Osteocyte (in vitro differentiated cells): Measurements from ENCODE around the gene PDE6D. TPM values are rescaled to one million over a fixed set of nuclear protein-coding genes. Genes with fewer than 3 reads are reported as not detected.

Source experiments
- DNase-seq: peaks from one replicate; pipeline ENCODE4 v3.0.0; 2021; ENCODE audit warnings: mixed read lengths; ENCODE audit not compliant: unreplicated experiment; ENCODE audit errors: extremely low spot score
- H3K27ac Mint-ChIP-seq: one replicate; pipeline ENCODE4 v1.8.0; 2021; ENCODE audit warnings: mild to moderate bottlenecking, mixed read lengths; ENCODE audit not compliant: unreplicated experiment
- H3K27me3 Mint-ChIP-seq: one replicate; pipeline ENCODE4 v1.8.0; 2021; ENCODE audit warnings: mixed read lengths; ENCODE audit not compliant: unreplicated experiment
- H3K36me3 Mint-ChIP-seq: one replicate; pipeline ENCODE4 v1.8.0; 2021; ENCODE audit warnings: mixed read lengths; ENCODE audit not compliant: unreplicated experiment
- H3K4me1 Mint-ChIP-seq: one replicate; pipeline ENCODE4 v1.8.0; 2021; ENCODE audit warnings: mixed read lengths; ENCODE audit not compliant: unreplicated experiment
- H3K4me3 Mint-ChIP-seq: one replicate; pipeline ENCODE4 v1.8.0; 2021; ENCODE audit warnings: mild to moderate bottlenecking, moderate library complexity, mixed read lengths; ENCODE audit not compliant: unreplicated experiment
- H3K9me3 Mint-ChIP-seq: one replicate; pipeline ENCODE4 v1.8.0; 2021; ENCODE audit warnings: mixed read lengths; ENCODE audit not compliant: unreplicated experiment
- total RNA-seq: library from RNA; stranded (reverse); gene quantifications from 2 replicates; pipeline ENCODE4 v1.2.1, GENCODE V29; 2021
- TF ChIP-seq, protein P1 (sequence below): fragments of 200-600 bp; sonication (generic); IDR thresholded peaks from 2 replicates; pipeline ENCODE4 v1.5.0; 2021; ENCODE audit warnings: antibody characterized with exemption, mild to moderate bottlenecking, moderate library complexity

The PDE6D gene
- total RNA-seq, 1 donor from 2014 or later, result 17.6 TPM

DNA sequence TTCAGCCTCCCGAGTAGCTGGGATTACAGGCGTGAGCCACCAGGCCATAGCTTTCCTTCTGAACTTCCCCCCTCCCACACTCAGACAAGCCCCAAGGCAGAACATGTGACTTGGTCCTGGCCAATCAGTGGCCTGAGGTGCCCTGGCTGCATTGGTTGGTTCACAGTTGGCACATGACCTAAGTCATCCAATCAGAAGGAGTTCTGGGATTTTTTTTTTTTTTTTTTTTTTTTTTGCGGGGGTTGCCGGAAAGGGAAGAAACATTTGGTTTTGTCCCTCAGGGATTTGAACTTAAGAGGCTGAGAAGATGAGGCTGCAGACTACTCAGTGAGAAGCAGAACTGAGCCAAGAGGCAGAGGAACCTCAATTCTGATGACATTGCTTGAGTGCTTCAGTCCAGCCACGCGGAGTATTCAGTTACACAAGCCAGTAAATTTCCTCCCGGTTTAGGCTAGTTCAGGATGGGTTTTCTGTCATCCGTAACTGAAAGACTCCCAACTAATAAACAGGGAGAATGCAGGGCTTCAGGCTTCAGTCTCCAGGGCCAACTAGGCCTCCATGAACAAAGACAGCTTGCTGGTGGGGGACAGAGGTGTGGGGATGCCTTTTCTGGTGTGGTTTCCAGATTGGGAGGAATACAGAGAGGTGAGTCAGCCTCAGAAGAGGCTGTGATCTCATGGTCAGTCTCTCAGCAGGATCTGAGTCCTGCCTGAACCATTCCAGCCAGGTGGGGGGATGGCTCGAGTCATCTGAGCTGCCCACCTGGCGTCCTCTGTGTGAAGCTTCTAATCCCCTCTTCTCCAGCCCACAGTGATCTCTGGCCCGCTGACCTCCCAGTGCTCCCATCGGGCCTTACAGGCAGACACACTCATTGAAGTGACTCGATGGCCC, 63.6 kb downstream of the PDE6D start:
- H3K4me1 Mint-ChIP-seq, result peaks cover 32% of the 10 kb centered on the region
- DNase-seq, result no peak
- TF ChIP-seq, protein P1, sequence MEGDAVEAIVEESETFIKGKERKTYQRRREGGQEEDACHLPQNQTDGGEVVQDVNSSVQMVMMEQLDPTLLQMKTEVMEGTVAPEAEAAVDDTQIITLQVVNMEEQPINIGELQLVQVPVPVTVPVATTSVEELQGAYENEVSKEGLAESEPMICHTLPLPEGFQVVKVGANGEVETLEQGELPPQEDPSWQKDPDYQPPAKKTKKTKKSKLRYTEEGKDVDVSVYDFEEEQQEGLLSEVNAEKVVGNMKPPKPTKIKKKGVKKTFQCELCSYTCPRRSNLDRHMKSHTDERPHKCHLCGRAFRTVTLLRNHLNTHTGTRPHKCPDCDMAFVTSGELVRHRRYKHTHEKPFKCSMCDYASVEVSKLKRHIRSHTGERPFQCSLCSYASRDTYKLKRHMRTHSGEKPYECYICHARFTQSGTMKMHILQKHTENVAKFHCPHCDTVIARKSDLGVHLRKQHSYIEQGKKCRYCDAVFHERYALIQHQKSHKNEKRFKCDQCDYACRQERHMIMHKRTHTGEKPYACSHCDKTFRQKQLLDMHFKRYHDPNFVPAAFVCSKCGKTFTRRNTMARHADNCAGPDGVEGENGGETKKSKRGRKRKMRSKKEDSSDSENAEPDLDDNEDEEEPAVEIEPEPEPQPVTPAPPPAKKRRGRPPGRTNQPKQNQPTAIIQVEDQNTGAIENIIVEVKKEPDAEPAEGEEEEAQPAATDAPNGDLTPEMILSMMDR, result no peak
- H3K36me3 Mint-ChIP-seq, result peaks cover 9% of the 10 kb centered on the region
- peak overlapping the region; percentile 63 for H3K27ac Mint-ChIP-seq
- no peak overlapping the region for H3K4me3 Mint-ChIP-seq
- H3K27me3 Mint-ChIP-seq, result no peaks in the 10 kb centered on the region
- H3K9me3 Mint-ChIP-seq, result no peaks in the 10 kb centered on the region

DNA sequence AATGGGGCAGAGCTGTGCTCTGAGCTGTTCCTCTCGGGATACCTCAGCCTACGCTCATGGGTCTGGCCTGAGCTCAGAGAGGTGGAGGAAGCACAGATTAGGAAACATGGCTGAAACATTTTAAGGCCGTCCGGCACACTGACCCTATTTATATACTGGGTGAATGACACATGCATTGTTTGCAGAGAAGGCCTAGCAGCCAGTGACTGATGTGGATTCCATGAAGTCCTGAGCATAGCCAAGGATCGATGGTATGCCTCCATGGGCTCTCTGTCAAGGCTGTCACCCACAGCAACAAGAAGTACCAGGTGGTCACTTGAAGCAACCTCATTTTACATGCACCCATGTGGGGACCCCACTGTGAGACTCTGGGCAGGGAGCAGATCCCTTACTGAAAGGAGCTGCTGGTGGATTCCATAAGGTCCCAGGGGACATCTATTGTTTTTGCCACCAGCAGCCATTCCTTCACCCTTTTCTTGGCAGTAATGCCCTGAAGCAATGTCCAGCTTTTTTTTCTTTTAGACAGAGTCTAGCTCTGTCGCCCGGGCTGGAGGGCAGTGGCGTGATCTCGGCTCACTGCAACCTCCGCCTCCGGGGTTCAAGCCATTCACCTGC, 64.3 kb downstream of the PDE6D start:
- Mint-ChIP-seq H3K27me3 (no peaks in the 10 kb centered on the region), H3K36me3 (peaks cover 16% of the 10 kb centered on the region), H3K4me3 (no peak overlapping the region), H3K9me3 (no peaks in the 10 kb centered on the region), H3K27ac (peak overlapping the region; percentile 63), H3K4me1 (peaks cover 39% of the 10 kb centered on the region)
- TF ChIP-seq, protein P1, result no peak
- DNase-seq, result no peak

DNA sequence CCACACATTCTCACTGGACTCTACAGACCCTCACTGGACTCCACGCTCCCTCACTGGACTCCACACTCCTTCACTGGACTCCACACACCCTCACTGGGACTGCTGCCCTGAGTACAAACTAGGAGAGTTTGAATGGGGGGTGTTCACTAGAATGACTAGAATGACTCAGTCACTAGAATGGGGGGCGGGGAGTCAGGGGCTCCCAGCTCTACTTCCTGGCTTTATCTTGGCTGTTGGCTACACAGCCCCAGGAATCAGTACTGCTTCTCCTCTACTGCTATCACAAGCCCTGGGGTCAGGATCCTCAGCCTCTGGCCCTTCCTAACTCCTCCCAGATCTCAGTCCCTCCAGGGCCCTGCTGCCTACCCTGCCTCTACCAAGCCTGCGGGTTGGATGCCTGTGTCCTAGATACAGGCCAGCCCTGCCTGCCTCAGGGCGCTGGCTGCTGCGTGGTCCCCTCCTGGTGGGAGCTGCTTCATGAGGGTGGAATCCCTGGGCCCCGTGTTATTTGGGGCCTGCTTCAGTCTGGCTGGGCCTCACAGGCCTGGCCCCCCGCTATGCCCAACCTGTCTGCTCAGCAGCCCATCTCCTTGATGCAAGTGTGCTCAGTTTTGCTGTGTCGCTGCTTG, 65.0 kb downstream of the PDE6D start:
- Mint-ChIP-seq H3K27ac (peak overlapping the region; percentile 63), H3K4me3 (no peak overlapping the region), H3K36me3 (peaks cover 21% of the 10 kb centered on the region), H3K9me3 (no peaks in the 10 kb centered on the region), H3K4me1 (peaks cover 46% of the 10 kb centered on the region), H3K27me3 (no peaks in the 10 kb centered on the region)
- no peak for DNase-seq
- TF ChIP-seq, protein P1, result no peak

DNA sequence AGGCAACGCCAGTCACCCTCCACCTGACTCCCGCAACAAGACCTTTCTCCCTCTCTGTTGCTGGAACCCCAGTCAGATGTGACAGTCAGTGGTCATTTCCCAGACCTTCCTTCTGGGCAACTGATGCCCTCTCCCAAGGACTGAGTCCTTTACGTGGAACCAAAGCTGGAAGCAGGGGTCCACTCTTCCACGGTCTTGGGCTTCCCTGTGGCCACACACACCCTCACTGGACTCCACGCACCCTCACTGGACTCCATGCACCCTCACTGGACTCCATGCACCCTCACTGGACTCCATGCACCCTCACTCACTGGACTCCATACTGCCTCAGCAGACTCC, 65.6 kb downstream of the PDE6D start:
- Mint-ChIP-seq H3K4me3 (no peak overlapping the region), H3K27me3 (no peaks in the 10 kb centered on the region), H3K4me1 (peaks cover 48% of the 10 kb centered on the region), H3K27ac (peak overlapping the region; percentile 63), H3K9me3 (no peaks in the 10 kb centered on the region), H3K36me3 (peaks cover 21% of the 10 kb centered on the region)
- DNase-seq, result no peak
- TF ChIP-seq, protein P1, result no peak
